Left renal cortex interstitium (tissue), 4 donors: ENCODE data around the gene PPP6R3. TPM values are rescaled to one million over a fixed set of nuclear protein-coding genes. Genes with fewer than 3 reads are reported as not detected.

ENCODE experiments used
- DNase-seq, 4 donors: peaks; one replicate each; pipeline ENCODE4 v3.0.0-alpha.2; 2013; ENCODE audit warnings: low read depth in 4 of 4, low spot score in 2 of 4, missing footprints in 1 of 4
- polyA plus RNA-seq, 4 donors: library from polyadenylated mRNA; unstranded; fragments of 120-200 nt; gene quantifications; one replicate each; pipeline ENCODE4 v1.2.1, GENCODE V29; 2013; ENCODE audit not compliant: insufficient read length in 4 of 4

PPP6R3 gene
- polyA plus RNA-seq, 4 donors: 83.7 to 128 (median 106) TPM

- no peak for DNase-seq
Measured at GRCh38 chr11:68545796-68546195, 85.2 kb downstream of the PPP6R3 start.

DNA sequence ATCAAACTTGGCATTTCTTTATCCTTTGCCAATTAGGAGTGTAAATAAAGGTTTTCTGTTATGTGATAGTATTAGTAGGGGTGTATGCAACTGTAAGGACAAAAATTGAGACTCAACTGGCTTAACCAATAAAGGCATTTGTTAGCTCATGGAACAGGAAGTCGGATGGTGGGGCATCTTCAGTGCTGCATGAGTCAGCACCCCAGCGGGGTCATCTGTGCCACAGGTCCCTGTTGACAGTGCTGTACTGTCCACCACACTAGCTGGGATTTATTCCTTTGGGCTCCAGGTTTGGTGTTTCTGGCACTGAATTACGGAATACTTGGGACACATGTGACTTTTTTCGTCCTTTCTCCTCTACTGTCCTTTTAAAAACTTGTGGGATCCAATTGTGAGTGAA, 86.0 kb downstream of the PPP6R3 start:
- no peak for DNase-seq

- no peak for DNase-seq
Measured at GRCh38 chr11:68549789-68550484, 89.4 kb downstream of the PPP6R3 start.

GRCh38 chr11:68550485-68550817, 89.9 kb downstream of the PPP6R3 start:
- DNase-seq: no peak

DNA sequence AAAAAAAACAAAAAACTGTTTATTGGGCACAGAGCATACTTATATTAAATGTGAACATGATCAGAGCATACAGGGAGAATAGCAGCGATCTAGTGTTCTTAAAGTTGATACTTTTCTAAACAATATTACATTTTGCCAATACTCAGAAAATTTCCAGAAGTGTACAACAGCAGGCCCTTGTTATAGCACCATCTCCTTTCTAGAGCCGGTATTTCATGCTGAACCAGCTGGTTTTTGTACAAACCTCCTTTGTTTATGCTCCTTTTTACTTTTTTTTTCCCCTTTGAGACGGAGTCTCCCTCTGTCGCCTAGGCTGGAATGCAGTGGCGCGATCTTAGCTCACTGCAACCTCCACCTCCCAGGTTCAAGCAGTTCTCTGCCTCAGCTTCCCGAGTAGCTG, 90.7 kb downstream of the PPP6R3 start:
- DNase-seq: no peak

DNA sequence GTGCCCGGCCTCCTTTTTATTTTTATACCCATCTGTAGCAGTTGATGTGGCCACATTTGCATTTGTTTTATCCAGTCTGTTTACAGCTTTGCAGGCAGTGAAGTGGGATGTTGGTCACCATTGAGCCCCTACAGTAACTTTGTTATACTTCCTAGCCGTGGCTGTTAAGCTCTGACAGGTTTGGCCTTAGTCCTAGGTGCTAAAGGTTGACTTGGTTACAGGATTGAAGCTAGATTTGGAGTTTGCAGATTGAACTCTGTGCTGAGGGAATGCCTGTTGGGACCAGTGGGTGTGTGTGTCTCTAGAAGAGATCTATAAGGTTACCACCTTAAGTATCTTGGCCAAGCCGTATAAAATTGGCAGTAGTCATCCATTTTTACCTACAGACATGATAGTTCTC, 91.2 kb downstream of the PPP6R3 start:
- DNase-seq: no peak

- no peak for DNase-seq
Measured at GRCh38 chr11:68552542-68552941, 92.0 kb downstream of the PPP6R3 start.

GRCh38 chr11:68560216-68560615, 99.7 kb downstream of the PPP6R3 start:
- DNase-seq: no peak

DNA sequence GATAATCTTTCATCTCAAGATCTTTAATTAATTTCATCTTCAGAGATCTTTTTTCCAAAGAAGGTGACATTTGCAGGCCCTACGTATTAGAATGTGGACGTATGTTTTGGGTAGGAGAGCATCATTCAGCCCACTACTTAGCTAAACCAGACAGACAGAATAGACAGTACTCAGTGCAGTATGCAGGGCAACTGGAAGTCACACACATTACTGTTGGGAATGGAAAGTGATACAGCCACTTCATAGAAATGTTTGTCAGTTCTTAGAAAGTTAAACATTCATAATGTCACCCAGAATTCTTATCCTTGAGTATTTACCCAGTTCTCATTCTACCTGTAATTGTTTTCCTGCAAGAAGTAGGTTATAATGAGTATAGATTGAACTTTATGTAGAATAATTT, 102.9 kb downstream of the PPP6R3 start:
- no peak for DNase-seq

GRCh38 chr11:68564261-68564660, 103.7 kb downstream of the PPP6R3 start:
- no peak for DNase-seq

- DNase-seq: no peak
Measured at GRCh38 chr11:68565768-68566167, 105.2 kb downstream of the PPP6R3 start.

- DNase-seq: no peak
Measured at GRCh38 chr11:68567553-68567952, 107.0 kb downstream of the PPP6R3 start.

GRCh38 chr11:68569357-68569756, 108.8 kb downstream of the PPP6R3 start:
- no peak for DNase-seq

DNA sequence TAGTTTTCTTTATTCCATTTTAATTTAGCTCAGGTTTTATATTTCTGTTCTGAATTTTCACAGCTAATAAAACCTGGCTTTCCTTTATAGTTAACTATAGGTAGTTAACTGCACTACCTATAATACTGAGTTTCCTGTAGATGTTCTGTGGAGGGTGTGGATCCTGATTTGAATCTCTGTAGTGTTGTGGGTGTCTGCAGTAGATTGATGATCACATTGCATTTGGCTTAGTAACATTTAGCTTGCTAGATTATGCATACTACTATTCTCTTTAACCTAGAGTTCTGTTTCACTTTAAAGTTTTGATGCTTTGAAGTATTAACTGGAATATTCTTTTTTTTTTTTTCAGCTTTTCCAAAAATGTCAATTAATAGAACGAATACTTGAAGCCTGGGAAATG, 110.1 kb downstream of the PPP6R3 start:
- no peak for DNase-seq

- DNase-seq: no peak
Measured at GRCh38 chr11:68574308-68574707, 113.8 kb downstream of the PPP6R3 start.

DNA sequence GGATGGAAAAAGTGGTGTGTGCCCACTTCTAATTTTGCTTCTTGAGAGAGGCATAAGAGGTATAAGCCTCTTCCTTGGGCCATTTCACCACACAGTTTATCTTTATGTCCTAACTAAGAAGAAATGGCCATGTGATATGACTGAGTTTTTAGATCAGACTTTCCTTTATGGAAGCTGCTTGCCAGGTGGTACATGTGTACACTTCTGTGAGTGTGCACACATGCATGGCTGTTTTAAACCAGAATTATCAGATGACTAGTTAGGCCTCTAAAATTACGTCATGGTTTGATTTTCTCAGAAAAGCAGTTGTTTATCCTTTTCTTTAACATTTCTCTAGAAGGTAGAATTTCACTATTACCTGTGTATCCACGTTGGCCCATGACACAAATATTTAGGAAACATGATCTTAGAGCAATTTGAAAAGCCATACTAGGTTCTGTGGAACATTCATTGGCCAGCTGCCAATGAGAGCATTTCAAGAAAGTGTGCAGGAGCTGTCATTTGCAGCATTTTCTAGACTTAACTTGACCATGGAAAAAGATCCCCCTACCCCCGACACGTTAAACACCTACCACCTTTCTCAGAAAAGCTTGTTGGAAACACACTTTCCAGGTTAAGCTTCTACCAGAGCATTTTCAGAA, 114.6 kb downstream of the PPP6R3 start:
- no peak for DNase-seq

- no peak for DNase-seq
Measured at GRCh38 chr11:68579455-68579854, 118.9 kb downstream of the PPP6R3 start.

GRCh38 chr11:68581439-68581838, 120.9 kb downstream of the PPP6R3 start:
- DNase-seq: no peak

GRCh38 chr11:68581901-68582300, 121.3 kb downstream of the PPP6R3 start:
- no peak for DNase-seq

GRCh38 chr11:68582416-68583040, 122.0 kb downstream of the PPP6R3 start:
- DNase-seq: no peak

GRCh38 chr11:68583041-68583446, 122.5 kb downstream of the PPP6R3 start:
- no peak for DNase-seq

GRCh38 chr11:68584097-68584496, 123.5 kb downstream of the PPP6R3 start:
- peak in 1 of 4 donors; percentile 19 for DNase-seq
